HS-27A (cell line): Measurements from ENCODE around the gene TAS2R41.

ENCODE experiments used
- DNase-seq: peaks from one replicate; pipeline ENCODE4 v3.0.0-alpha.2; 2012; ENCODE audit warnings: low read depth, missing footprints

TAS2R41 gene, protein sequence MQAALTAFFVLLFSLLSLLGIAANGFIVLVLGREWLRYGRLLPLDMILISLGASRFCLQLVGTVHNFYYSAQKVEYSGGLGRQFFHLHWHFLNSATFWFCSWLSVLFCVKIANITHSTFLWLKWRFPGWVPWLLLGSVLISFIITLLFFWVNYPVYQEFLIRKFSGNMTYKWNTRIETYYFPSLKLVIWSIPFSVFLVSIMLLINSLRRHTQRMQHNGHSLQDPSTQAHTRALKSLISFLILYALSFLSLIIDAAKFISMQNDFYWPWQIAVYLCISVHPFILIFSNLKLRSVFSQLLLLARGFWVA

DNA sequence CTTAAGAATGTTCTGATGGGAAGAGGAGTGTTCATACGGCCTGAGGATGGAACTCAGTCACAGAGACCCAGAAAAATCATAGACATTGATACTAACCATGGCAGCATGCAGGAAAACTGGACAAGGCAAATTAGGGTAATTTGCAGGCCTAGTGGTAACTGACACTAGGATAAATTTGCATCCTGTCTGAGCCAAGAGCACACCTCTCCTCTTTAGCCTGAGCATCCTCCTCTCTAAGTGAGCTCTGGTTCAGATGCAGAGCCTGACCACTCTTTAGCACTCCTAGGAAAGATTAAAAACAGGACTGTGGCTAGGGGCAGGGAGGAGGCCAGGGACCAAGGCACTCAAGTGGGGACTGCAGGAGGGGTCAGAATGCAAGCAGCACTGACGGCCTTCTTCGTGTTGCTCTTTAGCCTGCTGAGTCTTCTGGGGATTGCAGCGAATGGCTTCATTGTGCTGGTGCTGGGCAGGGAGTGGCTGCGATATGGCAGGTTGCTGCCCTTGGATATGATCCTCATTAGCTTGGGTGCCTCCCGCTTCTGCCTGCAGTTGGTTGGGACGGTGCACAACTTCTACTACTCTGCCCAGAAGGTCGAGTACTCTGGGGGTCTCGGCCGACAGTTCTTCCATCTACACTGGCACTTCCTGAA is at the start of gene TAS2R41:
Gene TAS2R41 (plus strand): TSS at position 373 of the 650 bp plus-strand sequence. CDS start 0 bp downstream, at position 373.
- DNase-seq: no peak

DNA sequence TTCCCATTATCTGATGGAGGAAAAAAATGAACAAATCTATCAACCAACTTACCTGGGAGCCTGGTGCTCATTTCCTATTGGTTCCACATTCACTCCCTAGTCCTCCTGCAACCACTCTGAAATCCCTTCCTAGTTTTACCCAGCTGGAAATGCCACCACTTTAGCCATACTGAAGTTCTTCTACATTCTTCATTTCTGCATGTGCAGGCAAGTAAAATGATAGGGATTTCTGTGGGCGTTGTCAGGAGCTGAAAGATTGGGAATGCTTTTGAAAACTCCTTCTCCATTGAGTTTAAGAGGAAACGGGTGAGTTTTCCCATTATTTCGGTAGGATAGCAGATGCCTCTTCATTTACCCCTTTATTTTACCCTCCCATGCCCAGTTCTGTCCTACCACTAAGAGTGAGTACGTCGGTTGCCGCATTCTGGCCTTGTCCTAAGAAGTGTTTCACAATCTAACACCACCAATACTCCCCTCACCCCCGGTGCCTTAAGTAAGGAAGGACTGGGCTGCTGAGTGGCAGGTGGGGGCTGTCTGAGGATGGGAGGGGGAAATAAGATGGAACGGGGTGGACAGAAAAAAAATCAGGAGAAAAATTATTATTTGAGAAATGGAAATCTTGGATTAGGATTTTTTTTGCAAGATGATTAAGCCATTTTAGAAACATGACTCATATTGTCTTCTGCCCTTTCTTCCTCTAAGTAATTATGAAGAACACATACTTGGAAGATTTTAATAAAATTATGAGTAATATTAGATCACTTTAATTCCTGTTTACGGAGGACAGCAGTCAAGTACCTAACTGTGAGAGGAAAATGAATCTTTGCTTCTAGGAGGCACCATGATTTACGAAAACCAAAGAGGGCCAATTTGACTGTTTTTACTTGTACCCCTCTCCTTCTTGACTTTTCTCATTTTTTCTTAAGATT is 47.6 kb upstream of the TAS2R41 start:
- DNase-seq: no peak

DNA sequence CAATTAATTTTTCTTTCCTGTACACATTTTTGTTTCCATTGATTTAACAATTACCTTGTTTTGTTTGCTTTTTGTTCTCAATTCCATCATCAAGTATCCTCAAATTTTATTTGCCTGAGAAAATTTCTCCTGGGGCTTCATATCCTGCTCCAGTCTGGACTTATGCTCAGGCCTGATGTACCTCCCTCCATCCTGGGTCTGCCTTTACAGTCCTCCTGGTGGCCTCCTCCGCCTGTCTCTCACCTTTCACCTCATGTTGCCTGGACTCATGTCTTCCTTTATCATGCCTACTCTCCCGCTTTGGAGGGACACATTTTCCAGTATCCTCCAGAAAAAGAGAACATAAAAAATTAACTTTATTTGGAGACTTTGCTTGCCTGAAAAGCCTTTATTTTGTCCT is 46.6 kb upstream of the TAS2R41 start:
- DNase-seq: no peak

DNA sequence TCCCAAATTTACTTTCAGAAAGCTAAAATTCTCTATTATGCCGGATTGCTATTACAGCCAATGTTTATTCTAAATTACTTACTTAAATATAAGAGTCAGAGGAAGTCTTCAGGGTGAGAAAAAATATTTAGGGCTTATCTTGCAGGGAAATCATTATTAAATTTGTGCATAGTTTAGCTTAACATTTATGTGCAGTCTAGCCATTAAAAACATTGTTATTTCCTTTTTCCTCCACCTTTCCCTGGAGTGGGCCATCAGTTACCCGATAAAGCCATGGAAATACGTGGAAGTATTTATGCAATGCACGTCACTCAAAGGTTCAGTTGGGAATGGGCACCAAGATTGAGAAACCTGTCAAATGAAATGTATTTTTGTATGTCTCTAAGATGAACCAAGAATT is 43.9 kb upstream of the TAS2R41 start:
- DNase-seq: no peak

DNA sequence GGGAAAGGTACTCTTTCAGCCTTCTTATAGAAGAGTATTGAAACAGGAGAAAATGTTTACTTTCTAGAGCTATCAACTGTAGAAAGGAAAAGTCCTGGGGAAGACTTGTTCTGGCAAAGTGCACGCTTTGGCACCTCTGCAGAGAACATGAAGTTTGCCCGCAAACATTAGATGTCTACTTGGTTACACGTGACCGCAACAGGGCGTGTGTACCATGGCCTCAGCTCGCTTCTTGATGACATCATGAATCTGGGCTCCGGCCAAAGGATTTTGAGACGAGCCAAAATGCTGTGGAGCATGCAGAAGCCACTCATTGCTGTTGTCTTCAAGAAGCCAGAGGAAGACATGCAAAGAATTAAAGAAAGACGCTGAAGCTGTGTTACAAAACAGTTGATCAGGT is 43.0 kb upstream of the TAS2R41 start:
- DNase-seq: no peak

DNA sequence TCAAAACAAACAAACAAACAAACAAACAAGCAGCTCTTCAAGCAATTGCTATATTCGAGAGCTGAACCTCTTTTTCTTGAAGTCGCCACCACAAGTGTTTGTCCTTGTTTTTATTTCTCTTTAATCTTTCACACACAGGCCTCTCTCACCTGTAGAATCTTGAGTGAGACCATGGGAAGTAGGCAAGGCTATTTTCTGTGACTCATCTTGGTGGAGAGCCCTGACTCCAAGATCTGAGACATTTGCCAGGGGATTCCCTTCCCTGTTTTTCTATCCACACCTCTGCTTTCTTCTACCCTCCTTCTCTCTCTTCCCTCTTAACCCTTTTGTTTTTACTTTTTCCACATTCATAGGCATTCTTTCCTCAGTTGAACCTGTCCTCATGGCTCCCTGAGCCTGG is 42.4 kb upstream of the TAS2R41 start:
- DNase-seq: no peak

DNA sequence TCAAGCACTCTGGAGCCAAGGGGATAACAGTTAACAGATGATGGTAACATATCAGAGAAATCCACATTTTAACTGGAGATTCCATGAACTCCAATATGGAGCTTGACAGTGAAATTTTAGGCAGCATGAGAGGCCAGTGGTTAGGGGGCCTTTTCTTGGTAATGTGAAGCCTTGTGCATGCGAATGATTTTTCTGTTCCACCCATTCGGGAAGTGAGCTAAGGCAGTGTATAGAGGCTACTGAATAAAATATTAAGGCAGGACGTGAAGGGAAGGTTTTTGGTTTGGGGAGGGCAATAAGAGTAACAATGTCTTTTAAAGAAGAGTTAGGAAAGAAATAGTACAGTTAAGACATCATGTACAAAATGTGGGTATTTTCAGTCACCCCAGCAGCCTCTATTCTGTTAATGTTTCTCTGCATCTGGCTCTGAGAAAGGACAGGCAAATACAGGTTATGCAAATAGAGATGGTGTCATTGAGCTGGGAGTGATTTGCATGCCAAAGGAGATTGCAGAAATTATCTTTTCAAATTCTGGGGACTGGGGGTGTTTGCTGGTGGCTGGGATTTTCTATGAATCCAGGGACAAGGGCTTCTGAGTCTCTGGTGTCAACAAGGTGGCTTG is 41.2 kb upstream of the TAS2R41 start:
- DNase-seq: no peak

DNA sequence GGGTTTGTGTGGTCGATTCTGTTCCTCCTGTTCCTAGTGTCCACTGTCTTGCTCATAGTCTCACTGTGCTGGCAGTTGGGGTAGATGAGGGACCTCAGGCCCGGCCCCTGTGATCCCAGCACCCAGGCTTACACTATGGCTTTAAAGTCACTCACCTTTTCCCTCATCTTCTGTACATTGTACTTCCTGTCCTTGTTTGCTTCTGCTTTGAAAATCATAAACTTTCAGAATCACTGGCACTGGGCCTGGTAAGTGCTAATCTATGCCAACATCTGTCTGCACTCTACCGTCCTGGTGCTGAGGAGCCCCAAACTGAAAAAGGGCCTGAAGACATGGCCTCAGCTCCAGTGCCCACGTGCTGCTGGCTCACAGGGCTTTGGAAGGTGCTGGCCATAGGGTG is 40.1 kb upstream of the TAS2R41 start:
- no peak for DNase-seq

DNA sequence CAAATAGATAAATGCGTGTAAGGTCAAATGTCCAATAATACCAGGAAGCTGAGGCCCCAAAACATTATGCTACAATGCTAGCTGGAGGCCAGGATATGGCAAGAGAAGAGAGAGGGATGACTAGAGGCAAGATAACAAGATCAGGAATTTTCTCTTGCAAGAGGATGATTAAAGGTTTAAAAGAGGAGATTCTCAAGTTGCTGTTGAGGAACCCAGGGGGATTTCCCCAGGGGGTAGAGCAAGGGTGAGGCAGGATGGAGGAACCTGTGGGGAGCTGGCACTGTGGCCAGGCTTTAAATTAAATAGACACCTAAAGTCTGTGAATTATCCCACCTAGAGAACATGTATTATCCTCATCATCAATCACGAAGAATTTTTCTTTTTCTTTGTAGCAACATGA is 37.8 kb upstream of the TAS2R41 start:
- DNase-seq: no peak

DNA sequence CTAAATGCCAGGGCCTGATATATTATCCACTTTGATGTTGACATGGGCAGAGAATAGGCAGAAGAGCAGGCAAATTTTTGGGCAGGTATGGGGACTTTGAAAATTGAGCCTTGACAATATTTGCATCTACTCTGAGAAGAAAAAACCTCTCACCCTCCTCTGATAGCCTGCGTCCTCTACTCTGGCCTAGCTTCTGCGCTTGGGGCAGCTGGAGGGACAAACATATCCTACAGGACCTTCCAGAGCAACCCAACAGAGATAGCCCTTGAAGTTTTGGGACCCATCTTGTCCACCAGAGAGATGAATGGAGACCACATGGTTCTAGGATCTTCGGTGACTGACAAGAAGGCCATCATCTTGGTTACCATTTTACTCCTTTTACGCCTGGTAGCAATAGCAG is 34.5 kb upstream of the TAS2R41 start, which contains the start of gene TAS2R60:
Gene TAS2R60 (plus strand): TSS at position 301 of the 400 bp plus-strand sequence. CDS start 0 bp downstream, at position 301.
- no peak for DNase-seq

DNA sequence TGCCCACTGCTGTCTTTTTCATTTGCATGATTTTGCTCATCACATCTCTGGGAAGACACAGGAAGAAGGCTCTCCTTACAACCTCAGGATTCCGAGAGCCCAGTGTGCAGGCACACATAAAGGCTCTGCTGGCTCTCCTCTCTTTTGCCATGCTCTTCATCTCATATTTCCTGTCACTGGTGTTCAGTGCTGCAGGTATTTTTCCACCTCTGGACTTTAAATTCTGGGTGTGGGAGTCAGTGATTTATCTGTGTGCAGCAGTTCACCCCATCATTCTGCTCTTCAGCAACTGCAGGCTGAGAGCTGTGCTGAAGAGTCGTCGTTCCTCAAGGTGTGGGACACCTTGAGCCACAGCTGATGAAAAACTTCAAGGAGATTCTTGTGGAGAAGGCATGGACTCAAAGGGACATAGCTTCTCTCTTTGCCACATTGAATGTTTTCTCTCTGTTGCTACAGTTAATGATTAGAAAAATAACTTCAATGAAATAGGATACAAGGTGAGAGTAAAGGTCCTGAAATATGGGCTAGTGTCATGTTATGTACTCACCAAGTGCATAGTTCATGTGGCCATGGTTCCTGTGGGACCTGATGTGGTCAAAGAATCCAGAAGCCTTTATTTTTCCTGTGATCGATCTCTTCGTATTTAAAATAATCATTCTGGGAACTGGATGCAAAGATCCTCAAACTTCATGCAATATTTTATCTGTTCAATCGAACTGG is 33.5 kb upstream of the TAS2R41 start:
- DNase-seq: no peak

DNA sequence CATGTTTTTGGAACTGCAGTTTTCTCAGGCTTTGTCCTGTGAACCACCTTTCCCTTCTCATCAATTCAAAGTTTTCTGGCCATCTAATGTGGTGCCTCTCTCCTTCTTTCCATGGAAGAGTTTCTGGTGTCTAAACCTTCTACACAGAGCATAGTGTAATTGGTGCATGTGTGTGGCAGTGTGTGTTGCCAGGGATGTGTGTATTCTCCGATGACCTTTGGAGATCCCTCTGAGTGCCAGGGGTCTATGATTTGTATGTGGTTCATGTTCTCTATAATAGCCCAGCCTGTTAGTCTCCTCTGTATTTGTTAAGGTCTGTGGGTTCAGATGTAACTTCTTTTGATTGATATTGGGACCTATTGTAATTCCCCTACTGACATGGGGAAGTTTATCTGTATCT is 32.9 kb upstream of the TAS2R41 start:
- DNase-seq: no peak

DNA sequence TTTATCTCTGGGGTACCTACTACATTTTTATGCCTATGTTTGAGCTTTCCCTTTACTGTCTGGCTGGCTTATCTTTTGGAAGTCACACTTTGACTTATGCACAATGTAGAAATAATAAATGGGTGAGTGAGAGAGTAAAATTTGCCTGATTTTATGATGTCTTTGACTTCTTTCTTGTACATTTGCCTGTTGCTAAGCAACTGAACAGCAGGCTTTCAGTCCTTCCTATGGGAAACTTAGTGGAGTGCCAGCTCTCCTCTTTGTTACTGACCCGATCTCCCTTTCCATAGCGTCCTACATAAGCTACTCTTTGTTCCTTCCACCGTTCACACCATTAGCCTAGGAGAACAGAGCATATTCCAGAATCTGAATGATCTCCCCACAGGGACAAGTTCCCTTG is 30.2 kb upstream of the TAS2R41 start:
- DNase-seq: no peak

DNA sequence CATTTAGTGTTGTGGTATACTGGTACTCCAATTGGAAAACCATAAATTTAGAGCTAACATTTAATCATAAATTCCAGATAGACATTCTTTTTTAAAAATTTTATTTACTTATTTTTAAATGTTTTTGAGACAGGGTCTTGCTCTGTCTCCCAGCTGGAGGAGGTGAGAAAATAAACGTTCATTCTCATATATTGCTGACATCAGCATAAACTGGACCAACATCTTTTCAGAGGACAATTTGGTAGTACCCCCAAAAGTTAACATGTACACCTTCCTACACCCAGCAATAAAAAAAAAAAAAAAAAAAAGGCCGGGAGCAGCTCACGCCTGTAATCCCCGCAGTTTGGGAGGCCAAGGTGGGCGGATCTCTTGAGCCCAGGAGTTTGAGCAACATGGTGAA is 29.2 kb upstream of the TAS2R41 start:
- DNase-seq: no peak

DNA sequence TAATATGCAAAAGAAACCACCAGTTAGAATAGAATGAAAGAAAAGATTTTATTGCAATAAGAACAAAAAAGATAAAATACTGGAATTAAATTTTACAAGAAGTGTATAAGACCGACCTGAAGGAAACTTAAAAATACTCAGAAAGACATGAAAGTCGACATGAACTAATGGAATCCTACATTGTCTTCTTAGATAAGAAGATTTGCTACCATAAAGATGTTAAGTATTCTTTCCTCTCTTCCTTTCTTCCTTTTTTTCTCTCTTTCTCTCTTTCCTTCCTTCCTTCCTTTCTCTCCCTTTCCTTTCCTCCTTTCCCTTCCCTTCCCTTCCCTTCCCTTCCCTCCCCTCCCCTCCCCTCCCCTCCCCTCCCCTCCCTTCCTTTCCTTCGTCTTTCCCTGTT is 27.9 kb upstream of the TAS2R41 start:
- no peak for DNase-seq

DNA sequence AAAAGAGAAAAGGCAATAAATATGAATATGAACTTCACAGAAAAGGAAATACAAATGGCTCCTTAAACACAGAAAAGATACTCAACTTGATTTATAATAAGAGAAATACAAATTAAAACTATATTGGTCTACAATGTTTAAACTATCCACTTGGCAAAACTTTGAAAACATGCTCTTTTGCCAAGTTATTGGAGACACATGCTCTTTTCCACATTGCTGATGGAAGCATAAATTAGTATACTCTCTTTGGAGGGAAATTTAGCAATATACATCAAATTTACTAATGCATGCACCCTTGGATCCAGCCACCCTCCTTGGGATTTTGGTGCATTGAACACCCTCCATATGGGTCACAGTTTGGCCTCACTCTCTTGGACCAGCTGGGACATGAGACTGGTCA is 26.6 kb upstream of the TAS2R41 start:
- DNase-seq: no peak

DNA sequence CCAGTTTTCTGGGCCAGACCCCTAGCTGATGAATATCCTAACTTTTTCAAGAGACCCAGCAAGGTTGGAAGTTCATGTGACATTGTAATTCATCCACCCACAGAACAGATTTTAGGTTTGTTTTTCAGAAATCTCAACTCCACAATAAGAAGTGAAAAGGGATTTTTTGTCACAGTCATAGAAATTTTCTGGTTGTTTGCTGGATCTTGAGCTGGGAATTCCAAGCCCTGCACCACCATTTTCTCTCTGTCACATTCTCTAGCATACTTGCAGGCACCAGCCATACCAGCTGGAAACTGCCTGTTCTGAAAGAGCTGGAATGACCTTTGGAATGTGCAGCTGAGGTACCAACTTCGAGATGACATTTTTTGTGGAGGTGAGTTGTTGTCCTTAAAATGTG is 25.9 kb upstream of the TAS2R41 start:
- DNase-seq: no peak

DNA sequence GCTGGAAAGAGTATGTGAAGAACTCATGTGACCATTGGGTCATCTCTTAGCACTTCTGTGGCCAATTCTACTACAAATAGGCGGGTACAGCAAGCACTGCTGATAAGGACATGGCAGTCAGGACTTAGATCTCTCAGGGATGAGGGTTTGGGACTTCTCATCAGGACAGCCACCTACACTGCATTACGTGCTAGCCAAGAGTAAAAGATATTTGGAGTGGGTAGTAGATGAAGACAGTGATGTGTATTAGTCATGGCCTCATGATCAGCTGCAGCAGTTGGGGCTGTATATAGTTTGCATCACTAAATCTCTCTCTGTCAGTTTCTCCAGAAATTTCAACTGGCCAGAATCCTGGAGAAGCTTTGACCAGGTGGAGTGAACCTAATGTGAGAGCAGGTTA is 25.2 kb upstream of the TAS2R41 start:
- DNase-seq: no peak

DNA sequence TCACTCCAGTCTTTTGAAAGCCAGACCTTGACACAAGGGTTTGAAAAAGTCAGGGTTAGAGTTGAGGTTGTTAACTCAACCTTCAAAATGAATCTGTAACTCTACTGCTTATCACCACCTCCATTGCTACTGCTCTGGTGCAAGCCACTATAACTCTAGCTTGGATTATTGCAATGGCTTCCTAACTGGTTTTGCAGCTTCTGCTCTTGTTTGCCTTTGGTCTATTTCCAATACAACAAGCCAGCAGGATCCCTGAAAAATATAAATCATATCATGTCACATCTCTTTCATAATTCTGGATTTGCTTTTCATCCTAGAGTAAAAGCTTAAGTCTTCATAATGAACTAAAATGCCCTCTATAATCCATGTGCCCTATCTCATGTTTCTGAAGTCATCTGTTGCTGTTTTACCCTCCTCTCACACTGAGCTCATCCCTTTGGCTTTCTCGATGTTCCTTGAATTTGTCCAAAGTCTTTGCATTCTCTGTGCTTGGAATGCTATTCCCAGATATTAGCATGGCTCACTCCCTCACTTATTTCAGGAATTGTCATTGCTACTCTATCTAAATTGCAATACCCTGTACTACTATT is 23.5 kb upstream of the TAS2R41 start:
- DNase-seq: no peak

DNA sequence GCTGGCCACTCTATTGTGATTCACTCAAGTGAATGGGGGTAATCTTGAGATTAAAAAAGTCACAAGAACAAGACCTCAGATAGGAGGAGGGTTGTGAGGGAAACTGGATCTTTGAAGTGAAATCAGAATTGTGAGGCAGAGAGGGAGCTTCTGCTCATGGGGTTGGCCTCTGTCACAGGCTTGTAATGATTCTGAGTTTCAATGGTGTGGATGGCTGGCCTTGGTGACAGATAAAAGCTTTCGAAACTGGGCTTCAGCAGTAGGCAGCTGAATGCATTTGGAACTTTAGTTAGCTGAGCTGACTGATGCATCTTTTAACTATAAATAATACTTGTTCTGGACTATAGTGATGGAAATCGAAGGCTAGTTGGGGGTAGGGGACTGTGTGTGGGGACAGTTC is 22.2 kb upstream of the TAS2R41 start:
- DNase-seq: no peak

DNA sequence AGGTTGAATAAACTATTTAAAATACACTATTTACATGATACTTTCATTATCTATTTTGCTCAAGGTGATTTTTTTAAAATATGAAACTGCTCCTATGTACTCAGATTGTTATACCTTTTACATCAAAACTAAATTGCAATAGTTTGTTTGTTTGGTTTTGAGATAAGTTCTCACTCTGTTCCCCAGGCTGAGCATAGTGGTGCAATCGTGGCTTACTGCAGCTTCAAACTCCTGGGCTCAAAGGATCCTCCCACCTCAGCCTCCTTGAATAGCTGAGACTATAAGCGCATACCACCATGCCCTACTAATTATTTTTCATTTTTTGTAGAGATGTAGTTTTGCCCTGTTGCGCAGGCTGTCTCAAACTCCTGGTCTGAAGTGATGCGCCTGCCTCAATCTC is 21.7 kb upstream of the TAS2R41 start:
- no peak for DNase-seq
